K562 (cell line): ENCODE data around the gene FBXW12. TPM values are rescaled to one million over a fixed set of nuclear protein-coding genes. Genes with fewer than 3 reads are reported as not detected.

Source experiments
- ATAC-seq: fragments of 200-7000 bp; cut with Tn5 transposase; 3 replicates; pipeline ENCODE4 v1.9.1; 2020; ENCODE audit warnings: moderate library complexity
- BruUV-seq: library from RNA; stranded (reverse); fragments of 400-500 nt; replicated peaks from 2 replicates; lab custom pipeline; 2021; lab: Mats Ljungman, UMichigan
- CTCF ChIA-PET: fragments of 300-600 bp; formaldehyde crosslinking; extraction: SDS; loops from one replicate; lab custom pipeline; 2021; ENCODE audit warnings: low intra/inter-chr PET ratio; lab: Yijun Ruan, JAX
- POLR2A ChIA-PET: fragments of 300-600, 350-650 bp; sonication (Branson Sonifier 250); formaldehyde crosslinking; extraction: SDS; loops from one replicate; lab custom pipeline; 2021; ENCODE audit warnings: antibody characterized with exemption, inconsistent platforms; lab: Yijun Ruan, JAX
- DNase-seq, 4 experiments: peaks; one replicate each; pipeline versions ENCODE4 v3.0.0 to v3.0.0-alpha.2; 2011 to 2018; ENCODE audit warnings: low spot score in 3 of 4, mixed read lengths in 3 of 4; ENCODE audit errors: extremely low read depth in 1 of 4
- FAIRE-seq: peaks from 2 replicates; lab custom pipeline; 2011; peaks lifted over from hg19 to GRCh38; lab: Jason Lieb, UNC
- H2AFZ ChIP-seq: 2 replicates; pipeline ENCODE4 v1.6.0; 2011; ENCODE audit warnings: low read depth, low read length, control low read depth, inconsistent platforms
- H3K27ac ChIP-seq: fragments of 200-600 bp; 3 replicates; pipeline ENCODE4 v1.8.0; 2011; ENCODE audit warnings: low read depth, mild to moderate bottlenecking, control low read depth, inconsistent platforms, low read length, moderate library complexity, mixed read lengths; ENCODE audit errors: extremely low read depth
- H3K27me3 ChIP-seq, 2 experiments: fragments of 300-600 bp in 1 of 2; 2 replicates in 1 of 2; 3 replicates in 1 of 2; pipeline versions ENCODE4 v1.6.0 to v1.8.0; 2011; ENCODE audit warnings: inconsistent platforms in 2 of 2, low read length in 2 of 2, mild to moderate bottlenecking in 1 of 2, mixed read lengths in 1 of 2, moderate library complexity in 1 of 2; ENCODE audit not compliant: control insufficient read depth in 2 of 2, insufficient read depth in 2 of 2
- H3K36me3 ChIP-seq: fragments of 300-600 bp; 3 replicates; pipeline ENCODE4 v1.8.0; 2011; ENCODE audit warnings: mild to moderate bottlenecking, low read length, inconsistent platforms; ENCODE audit not compliant: control insufficient read depth, insufficient read depth
- H3K4me1 ChIP-seq, 2 experiments: fragments of 200-600 bp in 1 of 2; replicated peaks in 1 of 2; 2 replicates in 1 of 2; 3 replicates in 1 of 2; pipeline versions ENCODE4 v1.5.1 to v1.8.0; 2011; ENCODE audit warnings: inconsistent platforms in 2 of 2, low read length in 2 of 2, mild to moderate bottlenecking in 1 of 2, mixed read lengths in 1 of 2, moderate library complexity in 1 of 2; ENCODE audit not compliant: control insufficient read depth in 2 of 2, insufficient read depth in 2 of 2
- H3K4me2 ChIP-seq: 2 replicates; pipeline ENCODE4 v1.6.1; 2011; ENCODE audit warnings: low read length, control low read depth, inconsistent platforms, mixed read lengths; ENCODE audit not compliant: insufficient read depth
- H3K4me3 ChIP-seq: fragments of 200-600 bp; sonication (generic), shearing (Covaris generic); 2 replicates; pipeline ENCODE4 v1.5.1; 2016; ENCODE audit warnings: control low read depth, inconsistent platforms
- H3K79me2 ChIP-seq: fragments of 200-600 bp; 3 replicates; pipeline ENCODE4 v1.8.0; 2011; ENCODE audit warnings: low read length, inconsistent platforms; ENCODE audit not compliant: control insufficient read depth, insufficient read depth
- H3K9ac ChIP-seq, 2 experiments: 2 replicates each; pipeline versions ENCODE4 v1.6.0 to v1.6.1; 2011; ENCODE audit warnings: low read depth in 2 of 2, low read length in 2 of 2, control low read depth in 1 of 2, inconsistent platforms in 1 of 2, mild to moderate bottlenecking in 1 of 2, mixed read lengths in 1 of 2; ENCODE audit not compliant: insufficient read depth in 1 of 2
- H3K9me1 ChIP-seq: one replicate; pipeline ENCODE4 v1.6.0; 2011; ENCODE audit warnings: inconsistent platforms, mild to moderate bottlenecking, low read length, moderate library complexity; ENCODE audit not compliant: control insufficient read depth, insufficient read depth
- H3K9me3 ChIP-seq: replicated peaks from 2 replicates; pipeline ENCODE4 v1.5.1; 2011; ENCODE audit warnings: low read depth, low read length, inconsistent platforms; ENCODE audit not compliant: control insufficient read depth, insufficient read depth
- H4K20me1 ChIP-seq: replicated peaks from 2 replicates; pipeline ENCODE4 v1.6.1; 2011; ENCODE audit warnings: low read length, inconsistent platforms, mixed read lengths; ENCODE audit not compliant: control insufficient read depth, insufficient read depth
- ARID3B ChIP-seq: fragments of 250-450 bp; sonication (Bioruptor Pico); IDR thresholded peaks from 2 replicates; pipeline ENCODE4 v1.4.0; 2020; ENCODE audit warnings: borderline replicate concordance
- CHD4 ChIP-seq: fragments of 200-600 bp; sonication (generic); IDR thresholded peaks from 3 replicates; pipeline ENCODE4 v1.6.1; 2012; ENCODE audit warnings: low read depth, mild to moderate bottlenecking, mixed read lengths, low read length, inconsistent platforms; ENCODE audit not compliant: insufficient read depth, insufficient replicate concordance, poor library complexity, severe bottlenecking
- KDM5B ChIP-seq: fragments of 200-600 bp; sonication (generic); IDR thresholded peaks from 2 replicates; pipeline ENCODE4 v1.6.1; 2012; ENCODE audit warnings: low read depth, mild to moderate bottlenecking, moderate library complexity, low read length, control low read depth, inconsistent platforms; ENCODE audit not compliant: insufficient replicate concordance
- MAZ ChIP-seq, 2 experiments: fragments of 450-650 bp in 1 of 2; sonication (generic) in 1 of 2; formaldehyde crosslinking; IDR thresholded peaks in 1 of 2; conservative IDR thresholded peaks in 1 of 2; 2 replicates each; pipeline versions ENCODE4 v1.4.0 to v1.5.0; 2020; ENCODE audit warnings: mild to moderate bottlenecking in 1 of 2, missing genetic modification reagents in 1 of 2
- MIER1 ChIP-seq: fragments of 450-650 bp; IDR thresholded peaks from 2 replicates; pipeline ENCODE4 v1.6.1; 2016; ENCODE audit warnings: antibody characterized with exemption, mild to moderate bottlenecking, low read depth
- NR1H2 ChIP-seq: sonication (generic); formaldehyde crosslinking; IDR thresholded peaks from 2 replicates; pipeline ENCODE4 v1.4.0; 2020; ENCODE audit warnings: mild to moderate bottlenecking, missing genetic modification reagents
- SAP30 ChIP-seq: fragments of 200-600 bp; sonication (generic); IDR thresholded peaks from 2 replicates; pipeline ENCODE4 v1.6.1; 2012; ENCODE audit warnings: borderline replicate concordance, low read depth, mild to moderate bottlenecking, moderate library complexity, low read length, control low read depth, inconsistent platforms; ENCODE audit not compliant: insufficient read depth, poor library complexity, severe bottlenecking
- TBP ChIP-seq: optimal IDR thresholded peaks from 2 replicates; pipeline ENCODE3; 2011; ENCODE audit warnings: low read depth, low read length, improper control_type of control experiment
- ZNF12 ChIP-seq: sonication (generic); formaldehyde crosslinking; IDR thresholded peaks from 2 replicates; pipeline ENCODE4 v1.4.0; 2020; ENCODE audit warnings: mild to moderate bottlenecking, missing genetic modification reagents
- in situ Hi-C: fragments of 300-500 bp; cut with MboI; formaldehyde crosslinking; loops from 4 replicates; pipeline ENCODE4 v1.15.0; 2018; ENCODE audit warnings: inconsistent platforms, mixed read lengths
- intact Hi-C: fragments of 100-400 bp; cut with micrococcal nuclease; formaldehyde crosslinking; loops from 2 replicates; pipeline ENCODE4 v1.14.2; 2022
- polyA plus RNA-seq, 8 experiments: library from polyadenylated mRNA; depleted of rRNA in 4 of 8; stranded (reverse) in 5 of 8; unstranded in 3 of 8; fragments of >200 nt; fragmentation: Nextera tagmentation in 2 of 8; fragmentation: Illumina TruSeq in 1 of 8; extraction: Ambion mirVana in 2 of 8; extraction: Trizol in 1 of 8; gene quantifications; 2 replicates each; pipeline versions ENCODE4 v1.2.1 to v1.2.3, GENCODE V29; 2011 to 2014; ENCODE audit warnings: inconsistent platforms in 1 of 8, missing spikeins in 1 of 8
- total RNA-seq, 7 experiments: library from RNA; depleted of rRNA in 6 of 7; stranded (reverse); fragments of >200 nt in 6 of 7; fragmentation: Illumina TruSeq in 2 of 7; extraction: Trizol in 2 of 7; gene quantifications; 2 replicates each; pipeline versions ENCODE4 v1.2.1 to v1.2.3, GENCODE V29; 2011 to 2021; ENCODE audit warnings: low replicate concordance in 1 of 7

The FBXW12 gene
- total and polyA plus RNA-seq, 9 of the 15 experiments (the other 6 are each of a cell fraction or from before 2014, with no cell fraction given): 0.04 to 0.07 (median 0.06) TPM; not detected in 6

- Histone ChIP-seq H3K9ac (no peak overlapping the region), H4K20me1 (no peaks in the 10 kb centered on the region), H3K27me3 (no peaks in the 10 kb centered on the region; a peak in 1 of 5 replicates), H3K9me1 (no peaks in the 10 kb centered on the region), H3K4me2 (no peak overlapping the region), H3K4me3 (no peak overlapping the region), H3K79me2 (no peaks in the 10 kb centered on the region), H2AFZ (no peak overlapping the region), H3K9me3 (no peaks in the 10 kb centered on the region), H3K36me3 (no peaks in the 10 kb centered on the region), H3K4me1 (no peaks in the 10 kb centered on the region), H3K27ac (no peak overlapping the region)
- TF ChIP-seq NR1H2: no peak
- no peak for TF ChIP-seq KDM5B
- no peak for TF ChIP-seq CHD4
- no peak for TF ChIP-seq SAP30
- no peak for TF ChIP-seq TBP
- no peak for TF ChIP-seq MIER1
- TF ChIP-seq ZNF12 (CRISPR knock-in tag): no peak
- TF ChIP-seq MAZ (CRISPR knock-in tag; conservative IDR thresholded peaks at IDR 0.05 in 1 of 2, IDR thresholded peaks at IDR 0.05 in 1 of 2): no peak
- TF ChIP-seq ARID3B: no peak
- BruUV-seq: no TSS peak
- in situ Hi-C loops: no loop called here
- FAIRE-seq: no peak
- intact Hi-C loops: no loop called here
- POLR2A ChIA-PET: no interaction called here
- CTCF ChIA-PET: no interaction called here
- DNase-seq: no peak
- no peak for ATAC-seq
Observed at GRCh38 chr3:48387634-48388033, 15.6 kb downstream of the FBXW12 start.
